ENCODE measurements around the gene SHROOM4. TPM values are rescaled to one million over a fixed set of nuclear protein-coding genes. Genes with fewer than 3 reads are reported as not detected.

The SHROOM4 gene
- total RNA-seq, 6 experiments from 2014 or later, result 0.55 to 2.0 (median 1.2) TPM

DNA sequence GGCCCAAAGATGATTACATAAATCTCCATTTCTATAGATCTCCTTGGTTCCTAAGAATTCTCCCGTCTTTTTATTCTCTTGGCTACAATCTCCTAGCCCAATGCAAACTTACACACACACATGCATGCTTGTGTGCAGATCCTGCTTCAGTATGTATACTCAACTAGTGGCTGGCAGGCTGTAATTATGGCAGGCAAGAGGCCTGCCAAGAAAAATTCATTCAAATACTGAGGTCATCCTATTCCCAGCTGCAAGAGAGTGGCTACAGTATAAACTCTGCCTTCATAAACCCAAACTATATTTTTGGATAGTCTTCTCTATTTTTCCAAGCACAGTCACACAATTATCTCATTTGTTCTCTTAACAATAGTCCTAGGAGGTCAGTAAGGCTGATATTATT, 95.2 kb downstream of the SHROOM4 start:
- intact Hi-C loops (cut with DNase I), result no loop called here
- peaks cover 0 to 3% (median 0%) of the 10 kb centered on the region in 4 donors for H3K4me1 ChIP-seq
- no peaks in the 10 kb centered on the region for H3K27me3 ChIP-seq
- DNase-seq, result no peak
- 70% methylated on average over 1 of the region's 1 CpG for WGBS (ENCODE audit: insufficient coverage, low coverage, low lambda C conversion rate, missing lambda C conversion rate)
- H3K36me3 ChIP-seq, result no peaks in the 10 kb centered on the region
- no peak for ATAC-seq
- TF ChIP-seq, protein P1, sequence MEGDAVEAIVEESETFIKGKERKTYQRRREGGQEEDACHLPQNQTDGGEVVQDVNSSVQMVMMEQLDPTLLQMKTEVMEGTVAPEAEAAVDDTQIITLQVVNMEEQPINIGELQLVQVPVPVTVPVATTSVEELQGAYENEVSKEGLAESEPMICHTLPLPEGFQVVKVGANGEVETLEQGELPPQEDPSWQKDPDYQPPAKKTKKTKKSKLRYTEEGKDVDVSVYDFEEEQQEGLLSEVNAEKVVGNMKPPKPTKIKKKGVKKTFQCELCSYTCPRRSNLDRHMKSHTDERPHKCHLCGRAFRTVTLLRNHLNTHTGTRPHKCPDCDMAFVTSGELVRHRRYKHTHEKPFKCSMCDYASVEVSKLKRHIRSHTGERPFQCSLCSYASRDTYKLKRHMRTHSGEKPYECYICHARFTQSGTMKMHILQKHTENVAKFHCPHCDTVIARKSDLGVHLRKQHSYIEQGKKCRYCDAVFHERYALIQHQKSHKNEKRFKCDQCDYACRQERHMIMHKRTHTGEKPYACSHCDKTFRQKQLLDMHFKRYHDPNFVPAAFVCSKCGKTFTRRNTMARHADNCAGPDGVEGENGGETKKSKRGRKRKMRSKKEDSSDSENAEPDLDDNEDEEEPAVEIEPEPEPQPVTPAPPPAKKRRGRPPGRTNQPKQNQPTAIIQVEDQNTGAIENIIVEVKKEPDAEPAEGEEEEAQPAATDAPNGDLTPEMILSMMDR (IDR thresholded peaks at IDR 0.05), result no peak
- no peaks in the 10 kb centered on the region for H3K9me3 ChIP-seq
- no peak overlapping the region for H3K27ac ChIP-seq
- no peak overlapping the region for H3K4me3 ChIP-seq

DNA sequence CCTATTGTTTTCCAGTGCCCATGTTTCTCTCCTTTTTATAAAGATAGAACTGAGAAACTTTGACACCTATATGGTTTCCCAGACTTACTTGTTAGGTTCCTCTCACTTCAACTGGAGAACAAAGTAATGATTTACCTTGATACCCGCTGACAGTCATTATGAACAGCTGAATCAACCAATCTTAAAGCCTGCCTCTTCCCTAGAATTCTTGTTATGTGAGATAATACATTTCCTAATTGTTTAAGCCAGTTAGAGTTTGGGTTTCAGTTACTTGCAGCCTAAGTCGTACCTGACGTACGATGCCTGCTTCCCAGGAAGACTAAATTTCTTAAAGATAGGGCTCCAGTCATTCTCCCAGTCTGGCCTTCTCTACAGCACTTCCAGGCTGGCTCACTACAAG, 97.3 kb downstream of the SHROOM4 start:
- no peak overlapping the region for H3K27ac ChIP-seq
- intact Hi-C loops (cut with DNase I), result no loop called here
- 80% methylated on average over 4 of the region's 4 CpGs for WGBS (ENCODE audit: insufficient coverage, low coverage, low lambda C conversion rate, missing lambda C conversion rate)
- DNase-seq (no peak), ATAC-seq (no peak)
- H3K36me3 ChIP-seq, result no peaks in the 10 kb centered on the region
- H3K4me1 ChIP-seq, result peaks cover 0 to 3% (median 0%) of the 10 kb centered on the region in 4 donors
- no peak overlapping the region for H3K4me3 ChIP-seq
- H3K27me3 ChIP-seq, result peaks cover 0 to 7% of the 10 kb centered on the region in 2 donors
- no peak for TF ChIP-seq POLR2A (IDR thresholded peaks at IDR 0.05)
- TF ChIP-seq, protein P1 (IDR thresholded peaks at IDR 0.05), result no peak
- no peaks in the 10 kb centered on the region for H3K9me3 ChIP-seq

DNA sequence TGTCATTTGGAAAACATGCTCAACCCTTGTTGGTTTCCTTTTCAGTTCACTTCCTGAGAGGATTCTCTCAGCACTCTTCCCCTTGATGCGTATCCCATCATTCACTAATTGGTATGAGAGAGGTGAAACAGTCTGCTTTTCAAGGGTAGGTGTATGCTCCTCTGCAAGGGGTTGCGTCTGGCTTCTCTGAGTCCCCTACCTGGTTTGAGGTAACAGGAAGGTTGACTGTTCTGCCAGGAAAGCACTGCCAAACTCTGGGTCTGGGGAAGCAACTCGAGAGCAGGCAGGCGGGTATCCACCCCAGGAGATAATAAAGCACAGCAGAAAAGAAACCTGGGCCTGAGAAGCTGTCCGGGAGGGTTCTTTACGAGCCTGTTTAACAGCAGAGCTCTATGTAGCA, 101.2 kb downstream of the SHROOM4 start:
- DNase-seq, result no peak
- H3K27me3 ChIP-seq, result peaks cover 0 to 18% of the 10 kb centered on the region in 2 donors
- no peaks in the 10 kb centered on the region for H3K9me3 ChIP-seq
- H3K4me3 ChIP-seq, result no peak overlapping the region
- no peak for ATAC-seq
- H3K36me3 ChIP-seq, result no peaks in the 10 kb centered on the region
- WGBS (ENCODE audit: insufficient coverage, low coverage, low lambda C conversion rate, missing lambda C conversion rate), result 58% methylated on average over 5 of the region's 6 CpGs
- H3K4me1 ChIP-seq, result peaks cover 0 to 3% (median 0%) of the 10 kb centered on the region in 4 donors
- TF ChIP-seq POLR2A (IDR thresholded peaks at IDR 0.05), result no peak
- TF ChIP-seq, protein P1 (IDR thresholded peaks at IDR 0.05), result no peak
- H3K27ac ChIP-seq, result no peak overlapping the region
- intact Hi-C loops (cut with DNase I), result no loop called here

DNA sequence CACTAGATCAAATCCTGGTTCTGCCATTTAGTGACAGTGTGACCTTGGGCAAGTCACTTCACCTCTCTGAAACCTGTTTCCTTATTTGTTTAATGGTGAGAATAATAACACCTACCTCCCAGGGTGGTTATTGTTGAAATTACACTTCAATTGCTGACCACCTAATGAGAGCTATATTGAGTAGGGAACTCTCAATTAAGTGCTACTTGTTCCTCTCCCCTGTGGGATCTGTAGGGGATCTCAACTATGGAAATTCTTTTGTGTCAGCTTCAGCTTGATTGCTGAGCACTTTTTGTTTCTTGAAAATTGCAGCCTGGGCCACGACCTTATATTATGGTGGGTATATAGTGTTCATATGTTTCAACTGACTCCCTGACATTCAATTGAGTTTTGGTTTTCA, 102.1 kb downstream of the SHROOM4 start:
- Histone ChIP-seq H3K27me3 (peaks cover 0 to 18% of the 10 kb centered on the region in 2 donors), H3K36me3 (no peaks in the 10 kb centered on the region), H3K4me3 (no peak overlapping the region), H3K4me1 (peaks cover 0 to 3% (median 0%) of the 10 kb centered on the region in 4 donors), H3K27ac (no peak overlapping the region), H3K9me3 (no peaks in the 10 kb centered on the region)
- TF ChIP-seq, protein P1 (IDR thresholded peaks at IDR 0.05), result no peak
- no peak for TF ChIP-seq POLR2A (IDR thresholded peaks at IDR 0.05)
- WGBS (ENCODE audit: insufficient coverage, low coverage, low lambda C conversion rate, missing lambda C conversion rate), result 21% methylated on average over 1 of the region's 1 CpG
- DNase-seq, result no peak
- no peak for ATAC-seq
- intact Hi-C loops (cut with DNase I), result no loop called here

All from right lobe of liver (tissue), 6 donors.